WTC11 (cell line): ENCODE data around the gene MAST4. TPM values are rescaled to one million over a fixed set of nuclear protein-coding genes. Genes with fewer than 3 reads are reported as not detected.

Experiments
- ATAC-seq: fragments of 200-7000 bp; cut with Tn5 transposase; 2 replicates; pipeline ENCODE4 v1.10.0; 2021; ENCODE audit warnings: mild to moderate bottlenecking, moderate library complexity
- CTCF ChIA-PET: fragments of 300-600 bp; sonication (Branson Sonifier 250); formaldehyde crosslinking; loops from one replicate; lab custom pipeline; 2021; ENCODE audit warnings: antibody characterized with exemption; lab: Charles Lee
- POLR2A ChIA-PET: fragments of 350-600 bp; sonication (Branson Sonifier 250); formaldehyde crosslinking; loops from one replicate; lab custom pipeline; 2021; ENCODE audit warnings: antibody characterized with exemption; lab: Charles Lee
- DNase-seq: peaks from one replicate; pipeline ENCODE4 v3.0.0; 2021; ENCODE audit warnings: low spot score
- H3K27ac Mint-ChIP-seq: 2 replicates; pipeline ENCODE4 v1.8.0; 2021; ENCODE audit warnings: mixed read lengths
- H3K27me3 Mint-ChIP-seq: 2 replicates; pipeline ENCODE4 v1.8.0; 2021; ENCODE audit warnings: low read depth, mild to moderate bottlenecking, moderate library complexity, mixed read lengths
- H3K36me3 Mint-ChIP-seq: 2 replicates; pipeline ENCODE4 v1.8.0; 2021; ENCODE audit warnings: mixed read lengths
- H3K4me1 Mint-ChIP-seq: 2 replicates; pipeline ENCODE4 v1.8.0; 2022; ENCODE audit warnings: mixed read lengths
- H3K4me3 Mint-ChIP-seq: 2 replicates; pipeline ENCODE4 v1.8.0; 2021; ENCODE audit warnings: mild to moderate bottlenecking, moderate library complexity, mixed read lengths
- H3K9me3 Mint-ChIP-seq: 2 replicates; pipeline ENCODE4 v1.8.0; 2021; ENCODE audit warnings: mixed read lengths
- GABPB1 ChIP-seq: sonication (generic); formaldehyde crosslinking; IDR thresholded peaks from 2 replicates; pipeline ENCODE4 v1.8.1; 2023; ENCODE audit warnings: mild to moderate bottlenecking, missing genetic modification reagents
- GTF2I ChIP-seq: fragments of 250-450 bp; sonication (Bioruptor Pico); conservative IDR thresholded peaks from 2 replicates; pipeline ENCODE4 v1.4.0; 2021; ENCODE audit warnings: mild to moderate bottlenecking
- SMAD4 ChIP-seq: sonication (generic); formaldehyde crosslinking; IDR thresholded peaks from 2 replicates; pipeline ENCODE4 v1.8.0; 2022; ENCODE audit warnings: mild to moderate bottlenecking, missing genetic modification reagents
- TCF7 ChIP-seq: sonication (generic); formaldehyde crosslinking; IDR thresholded peaks from 2 replicates; pipeline ENCODE4 v1.8.0; 2022; ENCODE audit warnings: mild to moderate bottlenecking, low read depth, missing genetic modification reagents, moderate library complexity
- ZBTB21 ChIP-seq: sonication (generic); formaldehyde crosslinking; IDR thresholded peaks from 2 replicates; pipeline ENCODE4 v1.8.1; 2023; ENCODE audit warnings: mild to moderate bottlenecking, missing genetic modification reagents, borderline replicate concordance
- ZNF263 ChIP-seq: sonication (generic); formaldehyde crosslinking; IDR thresholded peaks from 2 replicates; pipeline ENCODE4 v1.8.1; 2022; ENCODE audit warnings: low read depth, mild to moderate bottlenecking, moderate library complexity, missing genetic modification reagents
- ZNF416 ChIP-seq: fragments of 250-450 bp; sonication (Bioruptor Pico); IDR thresholded peaks from 2 replicates; pipeline ENCODE4 v1.9.0; 2021; ENCODE audit warnings: mild to moderate bottlenecking, inconsistent platforms
- total RNA-seq: library from RNA; stranded (reverse); gene quantifications from 3 replicates; pipeline ENCODE4 v1.2.3, GENCODE V29; 2021
- TF ChIP-seq, protein P1 (sequence below): sonication (generic); formaldehyde crosslinking; IDR thresholded peaks from 2 replicates; pipeline ENCODE4 v1.8.1; 2023; ENCODE audit warnings: mild to moderate bottlenecking, missing genetic modification reagents, moderate library complexity
- TF ChIP-seq, protein P2 (sequence below): sonication (generic); formaldehyde crosslinking; IDR thresholded peaks from 2 replicates; pipeline ENCODE4 v1.8.1; 2022; ENCODE audit warnings: mild to moderate bottlenecking, missing genetic modification reagents, moderate library complexity, borderline replicate concordance
- TF ChIP-seq, protein P3 (sequence below): sonication (generic); formaldehyde crosslinking; conservative IDR thresholded peaks from 2 replicates; pipeline ENCODE4 v1.8.1; 2023; ENCODE audit warnings: mild to moderate bottlenecking, low read depth, missing genetic modification reagents, moderate library complexity
- TF ChIP-seq, protein P4 (sequence below): sonication (generic); formaldehyde crosslinking; IDR thresholded peaks from 2 replicates; pipeline ENCODE4 v1.8.1; 2023; ENCODE audit warnings: mild to moderate bottlenecking, missing genetic modification reagents
- TF ChIP-seq, protein P5 (sequence below): sonication (generic); formaldehyde crosslinking; IDR thresholded peaks from 2 replicates; pipeline ENCODE4 v1.8.0; 2023; ENCODE audit warnings: missing genetic modification reagents
- TF ChIP-seq, protein P6 (sequence below): fragments of 250-450 bp; sonication (Bioruptor Pico); IDR thresholded peaks from 2 replicates; pipeline ENCODE4 v1.9.0; 2021; ENCODE audit warnings: mild to moderate bottlenecking, borderline replicate concordance
- TF ChIP-seq, protein P7 (sequence below): fragments of 250-450 bp; sonication (Bioruptor Pico); IDR thresholded peaks from 2 replicates; pipeline ENCODE4 v2.1.2; 2022; ENCODE audit warnings: mild to moderate bottlenecking, moderate library complexity
- TF ChIP-seq, protein P8 (sequence below): sonication (generic); formaldehyde crosslinking; IDR thresholded peaks from 2 replicates; pipeline ENCODE4 v1.8.0; 2022; ENCODE audit warnings: mild to moderate bottlenecking, missing genetic modification reagents
- TF ChIP-seq, protein P9 (sequence below): sonication (generic); formaldehyde crosslinking; IDR thresholded peaks from 2 replicates; pipeline ENCODE4 v1.8.1; 2023; ENCODE audit warnings: mild to moderate bottlenecking, moderate library complexity, missing genetic modification reagents
- TF ChIP-seq, protein P10 (sequence below): fragments of 250-450 bp; sonication (Bioruptor Pico); IDR thresholded peaks from 2 replicates; pipeline ENCODE4 v1.9.0; 2021; ENCODE audit warnings: mild to moderate bottlenecking

MAST4 gene
- total RNA-seq, 1 experiment from 2014 or later, result 8.0 TPM

DNA sequence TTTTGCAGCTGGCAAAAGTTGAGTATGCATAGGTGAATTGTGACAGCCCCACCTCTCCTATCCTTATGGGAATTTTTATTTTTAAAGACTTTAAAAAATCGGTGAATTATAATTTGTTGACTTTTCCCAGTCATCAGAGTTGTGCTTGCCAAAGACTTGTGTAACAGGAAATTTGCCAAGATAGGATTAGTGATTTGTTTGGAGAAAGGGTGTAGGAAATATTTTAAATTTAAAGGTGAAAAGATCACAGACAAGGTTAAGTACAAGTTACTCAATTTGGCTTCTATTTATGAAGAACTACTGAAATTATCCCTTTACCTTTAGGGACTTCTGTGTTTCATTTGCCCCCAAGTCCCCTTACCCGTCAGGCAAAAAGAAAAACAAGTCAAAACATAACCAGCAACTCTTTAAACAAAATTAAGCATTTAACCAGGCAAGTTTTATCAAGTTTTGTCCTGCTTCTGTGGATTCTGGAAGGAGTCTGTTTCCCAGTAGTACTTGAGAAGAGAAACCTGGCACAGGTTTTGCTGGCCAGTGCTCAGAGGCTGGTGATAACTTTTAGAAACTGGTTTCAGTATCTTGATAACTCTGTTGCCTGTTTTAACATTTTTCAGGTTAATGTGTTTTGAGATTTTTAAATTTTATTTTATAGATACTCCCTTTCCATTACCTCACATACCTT is 285.4 kb downstream of the MAST4 start:
- no peaks in the 10 kb centered on the region for H3K36me3 Mint-ChIP-seq
- H3K4me3 Mint-ChIP-seq, result no peak overlapping the region
- ChIA-PET CTCF (no interaction called here), POLR2A (no interaction called here)
- H3K27me3 Mint-ChIP-seq, result no peaks in the 10 kb centered on the region
- DNase-seq (no peak), ATAC-seq (no peak)
- no peak overlapping the region for H3K27ac Mint-ChIP-seq
- H3K9me3 Mint-ChIP-seq, result peaks cover 5% of the 10 kb centered on the region
- H3K4me1 Mint-ChIP-seq, result no peaks in the 10 kb centered on the region
- TF ChIP-seq, protein P1, sequence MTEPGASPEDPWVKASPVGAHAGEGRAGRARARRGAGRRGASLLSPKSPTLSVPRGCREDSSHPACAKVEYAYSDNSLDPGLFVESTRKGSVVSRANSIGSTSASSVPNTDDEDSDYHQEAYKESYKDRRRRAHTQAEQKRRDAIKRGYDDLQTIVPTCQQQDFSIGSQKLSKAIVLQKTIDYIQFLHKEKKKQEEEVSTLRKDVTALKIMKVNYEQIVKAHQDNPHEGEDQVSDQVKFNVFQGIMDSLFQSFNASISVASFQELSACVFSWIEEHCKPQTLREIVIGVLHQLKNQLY, result no peak
- TF ChIP-seq TCF7 (CRISPR knock-in tag) (no peak), ZBTB21 (CRISPR knock-in tag) (no peak), ZNF263 (no peak), ZNF416 (CRISPR knock-in tag) (no peak), GTF2I (no peak), SMAD4 (CRISPR knock-in tag) (no peak), GABPB1 (CRISPR knock-in tag) (no peak)
- TF ChIP-seq, protein P2, sequence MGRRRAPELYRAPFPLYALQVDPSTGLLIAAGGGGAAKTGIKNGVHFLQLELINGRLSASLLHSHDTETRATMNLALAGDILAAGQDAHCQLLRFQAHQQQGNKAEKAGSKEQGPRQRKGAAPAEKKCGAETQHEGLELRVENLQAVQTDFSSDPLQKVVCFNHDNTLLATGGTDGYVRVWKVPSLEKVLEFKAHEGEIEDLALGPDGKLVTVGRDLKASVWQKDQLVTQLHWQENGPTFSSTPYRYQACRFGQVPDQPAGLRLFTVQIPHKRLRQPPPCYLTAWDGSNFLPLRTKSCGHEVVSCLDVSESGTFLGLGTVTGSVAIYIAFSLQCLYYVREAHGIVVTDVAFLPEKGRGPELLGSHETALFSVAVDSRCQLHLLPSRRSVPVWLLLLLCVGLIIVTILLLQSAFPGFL (CRISPR knock-in tag), result no peak
- TF ChIP-seq, protein P3, sequence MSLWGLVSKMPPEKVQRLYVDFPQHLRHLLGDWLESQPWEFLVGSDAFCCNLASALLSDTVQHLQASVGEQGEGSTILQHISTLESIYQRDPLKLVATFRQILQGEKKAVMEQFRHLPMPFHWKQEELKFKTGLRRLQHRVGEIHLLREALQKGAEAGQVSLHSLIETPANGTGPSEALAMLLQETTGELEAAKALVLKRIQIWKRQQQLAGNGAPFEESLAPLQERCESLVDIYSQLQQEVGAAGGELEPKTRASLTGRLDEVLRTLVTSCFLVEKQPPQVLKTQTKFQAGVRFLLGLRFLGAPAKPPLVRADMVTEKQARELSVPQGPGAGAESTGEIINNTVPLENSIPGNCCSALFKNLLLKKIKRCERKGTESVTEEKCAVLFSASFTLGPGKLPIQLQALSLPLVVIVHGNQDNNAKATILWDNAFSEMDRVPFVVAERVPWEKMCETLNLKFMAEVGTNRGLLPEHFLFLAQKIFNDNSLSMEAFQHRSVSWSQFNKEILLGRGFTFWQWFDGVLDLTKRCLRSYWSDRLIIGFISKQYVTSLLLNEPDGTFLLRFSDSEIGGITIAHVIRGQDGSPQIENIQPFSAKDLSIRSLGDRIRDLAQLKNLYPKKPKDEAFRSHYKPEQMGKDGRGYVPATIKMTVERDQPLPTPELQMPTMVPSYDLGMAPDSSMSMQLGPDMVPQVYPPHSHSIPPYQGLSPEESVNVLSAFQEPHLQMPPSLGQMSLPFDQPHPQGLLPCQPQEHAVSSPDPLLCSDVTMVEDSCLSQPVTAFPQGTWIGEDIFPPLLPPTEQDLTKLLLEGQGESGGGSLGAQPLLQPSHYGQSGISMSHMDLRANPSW (CRISPR knock-in tag), result no peak
- TF ChIP-seq, protein P4, sequence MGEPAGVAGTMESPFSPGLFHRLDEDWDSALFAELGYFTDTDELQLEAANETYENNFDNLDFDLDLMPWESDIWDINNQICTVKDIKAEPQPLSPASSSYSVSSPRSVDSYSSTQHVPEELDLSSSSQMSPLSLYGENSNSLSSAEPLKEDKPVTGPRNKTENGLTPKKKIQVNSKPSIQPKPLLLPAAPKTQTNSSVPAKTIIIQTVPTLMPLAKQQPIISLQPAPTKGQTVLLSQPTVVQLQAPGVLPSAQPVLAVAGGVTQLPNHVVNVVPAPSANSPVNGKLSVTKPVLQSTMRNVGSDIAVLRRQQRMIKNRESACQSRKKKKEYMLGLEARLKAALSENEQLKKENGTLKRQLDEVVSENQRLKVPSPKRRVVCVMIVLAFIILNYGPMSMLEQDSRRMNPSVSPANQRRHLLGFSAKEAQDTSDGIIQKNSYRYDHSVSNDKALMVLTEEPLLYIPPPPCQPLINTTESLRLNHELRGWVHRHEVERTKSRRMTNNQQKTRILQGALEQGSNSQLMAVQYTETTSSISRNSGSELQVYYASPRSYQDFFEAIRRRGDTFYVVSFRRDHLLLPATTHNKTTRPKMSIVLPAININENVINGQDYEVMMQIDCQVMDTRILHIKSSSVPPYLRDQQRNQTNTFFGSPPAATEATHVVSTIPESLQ (CRISPR knock-in tag), result no peak
- TF ChIP-seq, protein P5, sequence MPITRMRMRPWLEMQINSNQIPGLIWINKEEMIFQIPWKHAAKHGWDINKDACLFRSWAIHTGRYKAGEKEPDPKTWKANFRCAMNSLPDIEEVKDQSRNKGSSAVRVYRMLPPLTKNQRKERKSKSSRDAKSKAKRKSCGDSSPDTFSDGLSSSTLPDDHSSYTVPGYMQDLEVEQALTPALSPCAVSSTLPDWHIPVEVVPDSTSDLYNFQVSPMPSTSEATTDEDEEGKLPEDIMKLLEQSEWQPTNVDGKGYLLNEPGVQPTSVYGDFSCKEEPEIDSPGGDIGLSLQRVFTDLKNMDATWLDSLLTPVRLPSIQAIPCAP, result no peak
- TF ChIP-seq, protein P6, sequence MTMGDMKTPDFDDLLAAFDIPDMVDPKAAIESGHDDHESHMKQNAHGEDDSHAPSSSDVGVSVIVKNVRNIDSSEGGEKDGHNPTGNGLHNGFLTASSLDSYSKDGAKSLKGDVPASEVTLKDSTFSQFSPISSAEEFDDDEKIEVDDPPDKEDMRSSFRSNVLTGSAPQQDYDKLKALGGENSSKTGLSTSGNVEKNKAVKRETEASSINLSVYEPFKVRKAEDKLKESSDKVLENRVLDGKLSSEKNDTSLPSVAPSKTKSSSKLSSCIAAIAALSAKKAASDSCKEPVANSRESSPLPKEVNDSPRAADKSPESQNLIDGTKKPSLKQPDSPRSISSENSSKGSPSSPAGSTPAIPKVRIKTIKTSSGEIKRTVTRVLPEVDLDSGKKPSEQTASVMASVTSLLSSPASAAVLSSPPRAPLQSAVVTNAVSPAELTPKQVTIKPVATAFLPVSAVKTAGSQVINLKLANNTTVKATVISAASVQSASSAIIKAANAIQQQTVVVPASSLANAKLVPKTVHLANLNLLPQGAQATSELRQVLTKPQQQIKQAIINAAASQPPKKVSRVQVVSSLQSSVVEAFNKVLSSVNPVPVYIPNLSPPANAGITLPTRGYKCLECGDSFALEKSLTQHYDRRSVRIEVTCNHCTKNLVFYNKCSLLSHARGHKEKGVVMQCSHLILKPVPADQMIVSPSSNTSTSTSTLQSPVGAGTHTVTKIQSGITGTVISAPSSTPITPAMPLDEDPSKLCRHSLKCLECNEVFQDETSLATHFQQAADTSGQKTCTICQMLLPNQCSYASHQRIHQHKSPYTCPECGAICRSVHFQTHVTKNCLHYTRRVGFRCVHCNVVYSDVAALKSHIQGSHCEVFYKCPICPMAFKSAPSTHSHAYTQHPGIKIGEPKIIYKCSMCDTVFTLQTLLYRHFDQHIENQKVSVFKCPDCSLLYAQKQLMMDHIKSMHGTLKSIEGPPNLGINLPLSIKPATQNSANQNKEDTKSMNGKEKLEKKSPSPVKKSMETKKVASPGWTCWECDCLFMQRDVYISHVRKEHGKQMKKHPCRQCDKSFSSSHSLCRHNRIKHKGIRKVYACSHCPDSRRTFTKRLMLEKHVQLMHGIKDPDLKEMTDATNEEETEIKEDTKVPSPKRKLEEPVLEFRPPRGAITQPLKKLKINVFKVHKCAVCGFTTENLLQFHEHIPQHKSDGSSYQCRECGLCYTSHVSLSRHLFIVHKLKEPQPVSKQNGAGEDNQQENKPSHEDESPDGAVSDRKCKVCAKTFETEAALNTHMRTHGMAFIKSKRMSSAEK (CRISPR knock-in tag), result no peak
- TF ChIP-seq, protein P7, sequence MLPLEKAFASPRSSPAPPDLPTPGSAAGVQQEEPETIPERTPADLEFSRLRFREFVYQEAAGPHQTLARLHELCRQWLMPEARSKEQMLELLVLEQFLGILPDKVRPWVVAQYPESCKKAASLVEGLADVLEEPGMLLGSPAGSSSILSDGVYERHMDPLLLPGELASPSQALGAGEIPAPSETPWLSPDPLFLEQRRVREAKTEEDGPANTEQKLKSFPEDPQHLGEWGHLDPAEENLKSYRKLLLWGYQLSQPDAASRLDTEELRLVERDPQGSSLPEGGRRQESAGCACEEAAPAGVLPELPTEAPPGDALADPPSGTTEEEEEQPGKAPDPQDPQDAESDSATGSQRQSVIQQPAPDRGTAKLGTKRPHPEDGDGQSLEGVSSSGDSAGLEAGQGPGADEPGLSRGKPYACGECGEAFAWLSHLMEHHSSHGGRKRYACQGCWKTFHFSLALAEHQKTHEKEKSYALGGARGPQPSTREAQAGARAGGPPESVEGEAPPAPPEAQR, result no peak
- TF ChIP-seq, protein P8, sequence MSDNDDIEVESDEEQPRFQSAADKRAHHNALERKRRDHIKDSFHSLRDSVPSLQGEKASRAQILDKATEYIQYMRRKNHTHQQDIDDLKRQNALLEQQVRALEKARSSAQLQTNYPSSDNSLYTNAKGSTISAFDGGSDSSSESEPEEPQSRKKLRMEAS (CRISPR knock-in tag), result no peak
- TF ChIP-seq, protein P9, sequence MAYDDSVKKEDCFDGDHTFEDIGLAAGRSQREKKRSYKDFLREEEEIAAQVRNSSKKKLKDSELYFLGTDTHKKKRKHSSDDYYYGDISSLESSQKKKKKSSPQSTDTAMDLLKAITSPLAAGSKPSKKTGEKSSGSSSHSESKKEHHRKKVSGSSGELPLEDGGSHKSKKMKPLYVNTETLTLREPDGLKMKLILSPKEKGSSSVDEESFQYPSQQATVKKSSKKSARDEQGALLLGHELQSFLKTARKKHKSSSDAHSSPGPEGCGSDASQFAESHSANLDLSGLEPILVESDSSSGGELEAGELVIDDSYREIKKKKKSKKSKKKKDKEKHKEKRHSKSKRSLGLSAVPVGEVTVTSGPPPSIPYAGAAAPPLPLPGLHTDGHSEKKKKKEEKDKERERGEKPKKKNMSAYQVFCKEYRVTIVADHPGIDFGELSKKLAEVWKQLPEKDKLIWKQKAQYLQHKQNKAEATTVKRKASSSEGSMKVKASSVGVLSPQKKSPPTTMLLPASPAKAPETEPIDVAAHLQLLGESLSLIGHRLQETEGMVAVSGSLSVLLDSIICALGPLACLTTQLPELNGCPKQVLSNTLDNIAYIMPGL (CRISPR knock-in tag), result no peak
- TF ChIP-seq, protein P10, sequence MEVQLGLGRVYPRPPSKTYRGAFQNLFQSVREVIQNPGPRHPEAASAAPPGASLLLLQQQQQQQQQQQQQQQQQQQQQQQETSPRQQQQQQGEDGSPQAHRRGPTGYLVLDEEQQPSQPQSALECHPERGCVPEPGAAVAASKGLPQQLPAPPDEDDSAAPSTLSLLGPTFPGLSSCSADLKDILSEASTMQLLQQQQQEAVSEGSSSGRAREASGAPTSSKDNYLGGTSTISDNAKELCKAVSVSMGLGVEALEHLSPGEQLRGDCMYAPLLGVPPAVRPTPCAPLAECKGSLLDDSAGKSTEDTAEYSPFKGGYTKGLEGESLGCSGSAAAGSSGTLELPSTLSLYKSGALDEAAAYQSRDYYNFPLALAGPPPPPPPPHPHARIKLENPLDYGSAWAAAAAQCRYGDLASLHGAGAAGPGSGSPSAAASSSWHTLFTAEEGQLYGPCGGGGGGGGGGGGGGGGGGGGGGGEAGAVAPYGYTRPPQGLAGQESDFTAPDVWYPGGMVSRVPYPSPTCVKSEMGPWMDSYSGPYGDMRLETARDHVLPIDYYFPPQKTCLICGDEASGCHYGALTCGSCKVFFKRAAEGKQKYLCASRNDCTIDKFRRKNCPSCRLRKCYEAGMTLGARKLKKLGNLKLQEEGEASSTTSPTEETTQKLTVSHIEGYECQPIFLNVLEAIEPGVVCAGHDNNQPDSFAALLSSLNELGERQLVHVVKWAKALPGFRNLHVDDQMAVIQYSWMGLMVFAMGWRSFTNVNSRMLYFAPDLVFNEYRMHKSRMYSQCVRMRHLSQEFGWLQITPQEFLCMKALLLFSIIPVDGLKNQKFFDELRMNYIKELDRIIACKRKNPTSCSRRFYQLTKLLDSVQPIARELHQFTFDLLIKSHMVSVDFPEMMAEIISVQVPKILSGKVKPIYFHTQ (CRISPR knock-in tag), result no peak
